HG03521 (cell line): Measurements from ENCODE around the gene STX17.
"Not testable (repeated sequence)": the region's sequence is repeated elsewhere in the genome, so short reads cannot be mapped to it uniquely, and the experiment has no call there.

ENCODE experiments used
- ATAC-seq: cut with Tn5 transposase; IDR thresholded peaks from one replicate; pipeline ENCODE4 v1.9.1; 2021; ENCODE audit warnings: mild to moderate bottlenecking, moderate library complexity; ENCODE audit not compliant: unreplicated experiment

STX17 gene

GRCh38 chr9:99906403-99907207 lies at the start of gene STX17:
Gene STX17 (plus strand): TSS chr9:99906654. CDS start chr9:99915240, 8,586 bp downstream.
- ATAC-seq = peak; percentile 81

DNA sequence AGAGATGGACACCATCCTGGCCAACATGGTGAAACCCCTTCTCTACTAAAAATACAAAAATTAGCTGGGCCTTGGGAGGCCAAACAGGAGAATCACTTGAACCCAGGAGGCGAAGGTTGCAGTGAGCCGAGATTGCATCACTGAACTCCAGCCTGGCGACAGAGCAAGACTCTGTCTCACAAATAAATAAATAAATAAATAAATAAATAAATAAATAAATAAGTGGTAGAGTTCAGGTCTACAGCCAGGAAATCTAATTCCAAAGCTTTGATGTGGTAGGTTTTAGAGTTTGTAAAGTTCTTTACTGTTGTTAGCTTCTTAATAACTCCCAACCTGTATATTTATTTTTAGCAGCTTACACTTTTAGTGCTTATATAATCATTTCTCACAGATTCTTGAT lies 48.9 kb upstream of the STX17 start:
- not testable (repeated sequence) for ATAC-seq

- no peak for ATAC-seq
Measured at GRCh38 chr9:99858087-99858486, 48.4 kb upstream of the STX17 start.

DNA sequence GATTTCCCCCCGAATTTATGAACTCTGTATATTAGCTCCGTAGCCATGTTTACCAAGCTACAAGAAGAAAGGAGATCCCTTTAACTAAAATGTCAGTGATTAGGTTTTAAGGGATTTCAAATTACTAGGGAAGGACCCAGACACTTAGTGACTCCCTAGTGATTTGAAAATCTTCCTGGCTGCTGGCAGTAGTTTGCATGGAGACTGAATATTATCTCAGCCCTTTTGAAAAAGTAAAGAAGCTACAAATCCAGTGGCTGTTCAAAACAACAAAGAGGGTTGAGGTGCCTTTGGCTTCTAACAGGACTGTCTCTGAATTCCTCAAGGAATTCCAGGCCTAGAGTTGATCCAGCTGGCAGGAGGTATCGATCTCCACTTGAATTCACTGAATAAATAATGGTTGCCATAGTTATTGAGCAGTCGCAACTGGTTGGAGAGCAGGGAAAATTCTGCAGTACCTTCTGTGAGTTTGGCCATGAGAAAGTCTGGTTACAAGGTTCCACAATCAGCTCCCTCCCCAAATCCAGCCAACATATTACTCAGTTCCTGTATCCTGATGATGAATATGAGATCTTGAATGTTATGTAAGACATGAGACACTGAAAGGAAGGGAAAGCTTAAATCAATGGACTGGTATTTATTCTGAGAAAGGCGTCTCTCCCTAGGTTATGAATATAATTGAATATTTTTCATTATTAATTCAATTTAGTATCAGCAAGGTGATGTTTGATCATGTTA lies 47.0 kb upstream of the STX17 start:
- ATAC-seq = no peak

DNA sequence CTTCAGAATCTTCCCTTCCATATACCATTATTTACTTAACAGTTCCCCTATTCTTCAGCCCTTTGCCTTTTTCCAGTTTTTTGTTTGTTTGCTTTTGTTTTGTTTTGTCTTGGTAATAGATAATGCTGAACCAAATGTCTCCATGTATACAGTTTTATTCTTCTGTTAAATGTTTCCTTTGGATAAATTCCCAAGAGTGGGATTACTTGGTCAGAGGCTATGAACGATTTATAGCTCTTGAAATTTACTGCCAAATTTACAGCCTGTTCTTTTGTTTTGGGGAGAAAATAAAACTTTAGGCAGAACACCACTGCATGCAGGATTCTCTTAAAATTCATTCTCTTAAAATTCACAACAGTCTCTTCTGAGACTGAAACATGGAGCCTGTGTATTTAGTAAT lies 46.2 kb upstream of the STX17 start:
- no peak for ATAC-seq

DNA sequence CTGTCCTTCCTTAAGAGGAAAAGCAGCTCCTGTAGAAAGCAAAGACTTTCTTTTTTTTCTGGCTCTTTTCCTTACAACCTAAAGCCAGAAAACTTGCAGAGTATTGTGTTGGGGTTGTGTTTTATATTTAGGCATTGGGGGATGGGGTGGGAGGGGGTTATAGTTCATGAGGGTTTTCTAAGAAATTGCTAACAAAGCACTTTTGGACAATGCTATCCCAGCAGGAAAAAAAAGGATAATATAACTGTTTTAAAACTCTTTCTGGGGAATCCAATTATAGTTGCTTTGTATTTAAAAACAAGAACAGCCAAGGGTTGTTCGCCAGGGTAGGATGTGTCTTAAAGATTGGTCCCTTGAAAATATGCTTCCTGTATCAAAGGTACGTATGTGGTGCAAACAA lies 42.5 kb upstream of the STX17 start:
- no peak for ATAC-seq

GRCh38 chr9:99866398-99866797 lies 40.1 kb upstream of the STX17 start:
- no peak for ATAC-seq

- ATAC-seq = no peak
Measured at GRCh38 chr9:99867536-99867935, 38.9 kb upstream of the STX17 start.

DNA sequence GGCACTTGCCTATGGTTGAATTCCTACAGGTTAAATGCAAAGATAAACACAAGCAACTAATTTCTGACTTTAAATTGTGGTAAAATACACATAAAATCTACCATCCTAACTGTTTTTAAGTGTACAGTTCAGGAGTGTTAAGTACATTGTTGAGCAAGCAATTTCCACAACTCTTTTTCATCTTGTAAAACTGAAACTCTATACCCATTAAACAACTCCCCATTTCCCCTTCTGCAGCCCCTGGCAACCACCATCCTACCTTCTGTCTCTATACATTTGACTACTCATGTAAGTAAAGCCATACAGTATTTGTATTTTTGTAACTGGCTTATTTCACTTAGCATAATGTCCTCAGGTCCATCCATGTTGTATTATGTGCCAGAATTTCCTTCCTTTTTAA lies 38.5 kb upstream of the STX17 start:
- peak; percentile 61 for ATAC-seq

DNA sequence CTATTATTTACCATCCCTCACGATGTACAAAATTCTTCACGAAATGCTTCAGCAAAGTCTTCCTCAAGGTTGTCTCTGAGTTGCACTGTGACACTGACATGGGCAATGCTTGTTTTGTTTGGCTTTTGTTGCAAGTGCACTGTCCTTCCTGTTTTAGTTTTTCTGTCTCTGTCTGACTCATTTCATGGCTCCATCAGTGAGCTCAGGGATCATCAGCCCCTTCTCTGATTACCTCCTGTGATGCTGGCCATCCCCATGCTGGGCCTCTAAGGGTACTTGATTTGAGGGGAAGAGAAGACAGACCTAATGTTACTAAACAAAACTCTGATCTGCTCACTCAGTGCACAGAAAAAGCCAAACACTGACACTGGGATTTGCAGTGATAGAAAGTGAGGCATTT lies 37.6 kb upstream of the STX17 start:
- no peak for ATAC-seq

- ATAC-seq = no peak
Measured at GRCh38 chr9:99870126-99870525, 36.3 kb upstream of the STX17 start.

GRCh38 chr9:99873531-99873930 lies 32.9 kb upstream of the STX17 start:
- no peak for ATAC-seq

GRCh38 chr9:99873943-99874584 lies 32.4 kb upstream of the STX17 start:
- no peak for ATAC-seq

DNA sequence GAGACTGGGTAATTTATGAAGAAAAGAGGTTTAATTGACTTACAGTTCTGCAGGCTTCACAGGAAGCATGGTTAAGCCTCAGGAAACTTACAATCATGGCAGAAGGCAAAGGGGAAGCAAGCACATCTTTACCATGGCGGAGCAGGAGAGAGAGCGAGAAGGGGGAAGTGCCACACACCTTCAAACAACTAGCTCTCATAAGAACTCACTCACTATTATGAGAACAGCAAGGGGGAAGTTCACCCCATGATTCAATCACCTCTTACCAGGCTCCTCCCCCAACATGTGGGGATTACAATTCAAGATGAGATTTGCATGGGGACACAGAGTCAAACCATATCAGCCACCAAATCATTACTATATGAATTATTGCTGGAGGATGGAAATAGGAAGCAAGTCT lies 30.3 kb upstream of the STX17 start:
- ATAC-seq = no peak

DNA sequence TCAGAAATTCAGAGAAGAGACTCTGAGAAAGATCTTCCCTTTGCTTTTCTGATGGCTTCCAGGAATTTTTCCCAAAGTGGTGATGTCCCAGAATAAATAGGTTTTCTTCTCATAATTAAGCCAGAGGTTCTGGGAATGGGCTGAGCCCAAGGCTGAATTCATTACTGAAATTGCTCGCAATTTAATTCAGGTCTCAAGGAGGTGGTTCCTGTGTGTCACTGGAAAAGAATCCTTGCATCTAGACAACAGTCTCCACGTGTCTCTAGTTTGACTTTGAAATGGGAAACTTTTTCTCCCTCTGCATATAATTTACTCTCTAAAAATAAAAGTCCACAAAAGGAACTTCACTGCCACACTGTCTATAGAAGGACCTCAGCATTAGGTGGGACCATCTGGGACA lies 27.8 kb upstream of the STX17 start:
- no peak for ATAC-seq

- ATAC-seq = no peak
Measured at GRCh38 chr9:99881769-99882168, 24.7 kb upstream of the STX17 start.

GRCh38 chr9:99885747-99886146 lies 20.7 kb upstream of the STX17 start:
- no peak for ATAC-seq

- no peak for ATAC-seq
Measured at GRCh38 chr9:99889120-99889519, 17.3 kb upstream of the STX17 start.

DNA sequence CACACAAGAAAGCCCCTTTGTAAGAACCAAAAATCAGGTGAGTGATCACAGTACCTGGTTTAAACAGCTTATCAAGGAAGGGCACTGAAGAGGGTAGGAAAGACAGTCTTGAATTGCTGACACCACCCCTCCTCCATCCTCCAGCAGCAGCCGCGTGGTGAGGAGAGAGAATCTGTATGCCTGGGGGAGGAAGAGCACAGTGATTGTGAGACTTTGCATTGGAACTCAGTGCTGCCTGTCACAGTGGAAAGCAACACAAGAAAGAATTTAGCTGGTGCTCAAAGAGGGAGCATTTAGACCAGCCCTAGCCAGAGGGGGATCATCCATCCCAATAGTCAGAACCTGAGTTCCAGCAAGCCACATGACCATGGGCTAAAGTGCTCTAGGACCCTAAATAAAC lies 11.6 kb upstream of the STX17 start:
- ATAC-seq = no peak

- no peak for ATAC-seq
Measured at GRCh38 chr9:99895510-99895909, 10.9 kb upstream of the STX17 start.

- ATAC-seq = no peak
Measured at GRCh38 chr9:99896119-99896518, 10.3 kb upstream of the STX17 start.

DNA sequence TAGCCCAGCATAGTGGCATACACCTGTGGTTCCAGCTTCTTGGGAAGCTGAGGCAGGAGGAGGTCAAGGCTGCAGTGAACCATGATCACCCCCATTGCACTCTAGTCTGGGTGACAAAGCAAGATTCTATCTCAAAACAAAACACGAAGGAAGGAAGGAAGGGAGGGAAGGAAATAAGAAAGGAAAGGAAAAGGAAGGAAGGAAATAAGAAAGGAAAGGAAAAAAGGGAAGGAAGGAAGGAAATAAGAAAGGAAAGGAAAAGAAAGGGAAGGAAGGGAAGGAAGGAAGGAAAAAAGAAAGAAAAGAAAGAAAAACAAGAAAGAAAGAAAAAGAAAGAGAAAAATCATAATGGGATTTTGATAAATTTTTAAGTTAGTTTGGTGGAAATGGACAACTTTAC lies 3.1 kb upstream of the STX17 start:
- no peak for ATAC-seq
